ENCODE measurements around the gene TRPC5OS. TPM values are rescaled to one million over a fixed set of nuclear protein-coding genes. Genes with fewer than 3 reads are reported as not detected.

Gene TRPC5OS
- total RNA-seq (not detected in 2 replicates), polyA plus RNA-seq (0.02 TPM in 1 of 2 replicates, not detected in the other), polyA minus RNA-seq (ENCODE audit: low replicate concordance) (not detected in 2 replicates)
- polyA plus RNA-seq (2012): not detected in 2 replicates

GRCh38 chrX:111875881-111876280 lies at the start of gene TRPC5OS:
Gene TRPC5OS (plus strand): TSS chrX:111876181. CDS start chrX:111901850, 25,669 bp downstream.
- H3K9ac ChIP-seq (ENCODE audit: insufficient read depth, low read length): no peak within 1 kb of the TSS
- no peak for TF ChIP-seq CTCF (conservative IDR thresholded peaks at IDR 0.05 in 1 of 2, IDR thresholded peaks at IDR 0.05 in 1 of 2; ENCODE audit: low read depth in 1 of 2, low read length in 2 of 2)
- no peak for TF ChIP-seq EZH2 (IDR thresholded peaks at IDR 0.05; ENCODE audit: low read length, missing control alignments)

GRCh38 chrX:111829345-111829744 lies 46.6 kb upstream of the TRPC5OS start:
- Histone ChIP-seq H2AFZ (ENCODE audit: low read length) (no peak overlapping the region), H3K9ac (ENCODE audit: insufficient read depth, low read length) (no peak overlapping the region), H3K9me3 (ENCODE audit: control insufficient read depth, insufficient read depth, low read depth, low read length) (no peaks in the 10 kb centered on the region), H3K79me2 (ENCODE audit: control insufficient read depth, insufficient read depth, low read length) (no peaks in the 10 kb centered on the region), H3K4me2 (ENCODE audit: extremely low read depth, insufficient read depth, low read length) (no peak overlapping the region), H3K4me3 (replicated peaks in 1 of 4; ENCODE audit: control extremely low read depth in 1 of 4, insufficient read depth in 1 of 4, low read depth in 3 of 4, low read length in 4 of 4) (no peak overlapping the region), H3K27me3 (ENCODE audit: control insufficient read depth, insufficient read depth, low read length) (no peaks in the 10 kb centered on the region), H3K27ac (ENCODE audit: insufficient read depth, low read length) (no peak overlapping the region), H3K4me1 (ENCODE audit: control insufficient read depth, extremely low read depth, insufficient read depth, low read length) (no peaks in the 10 kb centered on the region), H4K20me1 (ENCODE audit: control insufficient read depth, extremely low read depth, insufficient read depth, low read length) (no peaks in the 10 kb centered on the region), H3K36me3 (ENCODE audit: control insufficient read depth, insufficient read depth, low read length) (no peaks in the 10 kb centered on the region)
- TF ChIP-seq EZH2 (IDR thresholded peaks at IDR 0.05; ENCODE audit: low read length, missing control alignments) (no peak), CTCF (conservative IDR thresholded peaks at IDR 0.05 in 1 of 2, IDR thresholded peaks at IDR 0.05 in 1 of 2; ENCODE audit: low read depth in 1 of 2, low read length in 2 of 2) (no peak)
- no peak for DNase-seq (ENCODE audit: low read depth in 2 of 2)

More at GRCh38 chrX:111875881-111876280, at the start of gene TRPC5OS:
- no peaks in the 10 kb centered on the region for H4K20me1 ChIP-seq (ENCODE audit: control insufficient read depth, extremely low read depth, insufficient read depth, low read length)
- H3K36me3 ChIP-seq (ENCODE audit: control insufficient read depth, insufficient read depth, low read length): no peaks in the 10 kb centered on the region
- H3K4me2 ChIP-seq (ENCODE audit: extremely low read depth, insufficient read depth, low read length): no peak within 1 kb of the TSS
- H3K4me3 ChIP-seq (replicated peaks in 1 of 4; ENCODE audit: control extremely low read depth in 1 of 4, insufficient read depth in 1 of 4, low read depth in 3 of 4, low read length in 4 of 4): no peak within 1 kb of the TSS
- no peaks in the 10 kb centered on the region for H3K79me2 ChIP-seq (ENCODE audit: control insufficient read depth, insufficient read depth, low read length)
- DNase-seq (ENCODE audit: low read depth in 2 of 2): no peak
- H2AFZ ChIP-seq (ENCODE audit: low read length): no peak within 1 kb of the TSS
- no peaks in the 10 kb centered on the region for H3K27me3 ChIP-seq (ENCODE audit: control insufficient read depth, insufficient read depth, low read length)
- no peak within 1 kb of the TSS for H3K27ac ChIP-seq (ENCODE audit: insufficient read depth, low read length)
- H3K9me3 ChIP-seq (ENCODE audit: control insufficient read depth, insufficient read depth, low read depth, low read length): no peaks in the 10 kb centered on the region
- no peaks in the 10 kb centered on the region for H3K4me1 ChIP-seq (ENCODE audit: control insufficient read depth, extremely low read depth, insufficient read depth, low read length)

- no peak overlapping the region for H3K4me2 ChIP-seq (ENCODE audit: extremely low read depth, insufficient read depth, low read length)
- no peak overlapping the region for H2AFZ ChIP-seq (ENCODE audit: low read length)
- H4K20me1 ChIP-seq (ENCODE audit: control insufficient read depth, extremely low read depth, insufficient read depth, low read length): no peaks in the 10 kb centered on the region
- no peak overlapping the region for H3K27ac ChIP-seq (ENCODE audit: insufficient read depth, low read length)
- no peaks in the 10 kb centered on the region for H3K9me3 ChIP-seq (ENCODE audit: control insufficient read depth, insufficient read depth, low read depth, low read length)
- no peaks in the 10 kb centered on the region for H3K4me1 ChIP-seq (ENCODE audit: control insufficient read depth, extremely low read depth, insufficient read depth, low read length)
- no peaks in the 10 kb centered on the region for H3K79me2 ChIP-seq (ENCODE audit: control insufficient read depth, insufficient read depth, low read length)
- no peak overlapping the region for H3K4me3 ChIP-seq (replicated peaks in 1 of 4; ENCODE audit: control extremely low read depth in 1 of 4, insufficient read depth in 1 of 4, low read depth in 3 of 4, low read length in 4 of 4)
- no peaks in the 10 kb centered on the region for H3K36me3 ChIP-seq (ENCODE audit: control insufficient read depth, insufficient read depth, low read length)
- no peak for DNase-seq (ENCODE audit: low read depth in 2 of 2)
- no peaks in the 10 kb centered on the region for H3K27me3 ChIP-seq (ENCODE audit: control insufficient read depth, insufficient read depth, low read length)
- no peak for TF ChIP-seq CTCF (conservative IDR thresholded peaks at IDR 0.05 in 1 of 2, IDR thresholded peaks at IDR 0.05 in 1 of 2; ENCODE audit: low read depth in 1 of 2, low read length in 2 of 2)
- TF ChIP-seq EZH2 (IDR thresholded peaks at IDR 0.05; ENCODE audit: low read length, missing control alignments): no peak
- H3K9ac ChIP-seq (ENCODE audit: insufficient read depth, low read length): no peak overlapping the region
Measured at GRCh38 chrX:111830571-111830970, 45.4 kb upstream of the TRPC5OS start.
